Uterus (tissue), 2 donors: Measurements from ENCODE around the gene CRYBG1.

Experiments
- CTCF ChIP-seq, 4 experiments: fragments of 200-600 bp in 2 of 4; fragments of 450-650 bp in 2 of 4; sonication (generic) in 2 of 4; IDR thresholded peaks; one replicate each; pipeline ENCODE4 v1.5.1; 2016 to 2019; ENCODE audit warnings: antibody characterized with exemption in 4 of 4, mild to moderate bottlenecking in 2 of 4, moderate library complexity in 1 of 4
- POLR2A ChIP-seq, 2 donors: fragments of 450-650 bp; IDR thresholded peaks; one replicate each; pipeline ENCODE4 v1.6.1; 2016; ENCODE audit warnings: antibody characterized with exemption in 2 of 2, mild to moderate bottlenecking in 1 of 2, moderate library complexity in 1 of 2

GRCh38 chr6:106513808-106514582 lies 153.5 kb downstream of the CRYBG1 start:
- TF ChIP-seq CTCF (IDR thresholded peaks at IDR 0.05) (no peak), POLR2A (IDR thresholded peaks at IDR 0.05) (no peak)
